WI38 (cell line): ENCODE results near the gene GAS2L2.

Source experiments
- H3K4me3 ChIP-seq: 2 replicates; pipeline ENCODE4 v1.5.1; 2011; ENCODE audit warnings: low read depth, mild to moderate bottlenecking, control low read depth, low read length
- TF ChIP-seq, protein P1 (sequence below): IDR thresholded peaks from 2 replicates; pipeline ENCODE4 v1.5.1; 2012; ENCODE audit warnings: low read depth, mild to moderate bottlenecking, control low read depth, low read length

GAS2L2 gene

DNA sequence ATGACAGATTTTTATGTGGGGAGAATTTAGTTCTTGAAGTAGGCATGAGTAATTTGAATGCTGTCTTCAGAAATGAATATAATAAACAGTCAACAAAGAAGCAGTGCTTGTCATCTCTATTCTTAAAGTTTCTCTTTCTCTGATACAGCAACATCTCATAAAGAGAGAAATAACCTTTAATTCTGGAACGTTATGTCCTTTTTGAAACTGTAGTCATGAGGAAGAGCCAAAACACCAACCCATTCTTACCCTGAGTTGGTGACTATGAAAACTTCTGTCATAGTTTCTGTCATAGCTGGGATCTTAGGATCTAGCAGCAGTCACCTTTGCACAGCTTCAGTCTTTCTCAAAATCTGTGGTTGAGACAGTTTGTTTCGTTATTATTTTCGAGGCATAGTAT, 36.9 kb downstream of the GAS2L2 start:
- TF ChIP-seq, protein P1, sequence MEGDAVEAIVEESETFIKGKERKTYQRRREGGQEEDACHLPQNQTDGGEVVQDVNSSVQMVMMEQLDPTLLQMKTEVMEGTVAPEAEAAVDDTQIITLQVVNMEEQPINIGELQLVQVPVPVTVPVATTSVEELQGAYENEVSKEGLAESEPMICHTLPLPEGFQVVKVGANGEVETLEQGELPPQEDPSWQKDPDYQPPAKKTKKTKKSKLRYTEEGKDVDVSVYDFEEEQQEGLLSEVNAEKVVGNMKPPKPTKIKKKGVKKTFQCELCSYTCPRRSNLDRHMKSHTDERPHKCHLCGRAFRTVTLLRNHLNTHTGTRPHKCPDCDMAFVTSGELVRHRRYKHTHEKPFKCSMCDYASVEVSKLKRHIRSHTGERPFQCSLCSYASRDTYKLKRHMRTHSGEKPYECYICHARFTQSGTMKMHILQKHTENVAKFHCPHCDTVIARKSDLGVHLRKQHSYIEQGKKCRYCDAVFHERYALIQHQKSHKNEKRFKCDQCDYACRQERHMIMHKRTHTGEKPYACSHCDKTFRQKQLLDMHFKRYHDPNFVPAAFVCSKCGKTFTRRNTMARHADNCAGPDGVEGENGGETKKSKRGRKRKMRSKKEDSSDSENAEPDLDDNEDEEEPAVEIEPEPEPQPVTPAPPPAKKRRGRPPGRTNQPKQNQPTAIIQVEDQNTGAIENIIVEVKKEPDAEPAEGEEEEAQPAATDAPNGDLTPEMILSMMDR = no peak
- no peak overlapping the region for H3K4me3 ChIP-seq

DNA sequence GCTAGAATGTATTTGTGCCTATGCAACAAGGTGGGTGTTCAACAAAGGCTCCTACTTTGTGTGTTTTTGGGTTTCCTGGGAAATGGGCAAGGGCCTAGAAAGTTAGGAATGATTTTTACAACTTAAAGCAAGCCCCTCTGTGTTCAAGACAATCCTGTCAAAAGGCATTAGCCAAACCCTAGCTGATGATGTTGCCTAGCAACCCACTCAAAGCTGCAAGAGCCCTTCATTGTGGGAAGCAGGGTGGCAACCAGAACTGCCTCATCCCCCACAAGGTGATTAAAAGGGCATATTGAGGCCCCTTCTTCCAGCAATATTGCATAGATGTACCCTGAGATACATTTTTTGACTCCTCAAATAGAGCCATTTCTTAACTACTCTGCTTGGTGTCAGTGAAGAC, 37.6 kb downstream of the GAS2L2 start:
- no peak overlapping the region for H3K4me3 ChIP-seq

DNA sequence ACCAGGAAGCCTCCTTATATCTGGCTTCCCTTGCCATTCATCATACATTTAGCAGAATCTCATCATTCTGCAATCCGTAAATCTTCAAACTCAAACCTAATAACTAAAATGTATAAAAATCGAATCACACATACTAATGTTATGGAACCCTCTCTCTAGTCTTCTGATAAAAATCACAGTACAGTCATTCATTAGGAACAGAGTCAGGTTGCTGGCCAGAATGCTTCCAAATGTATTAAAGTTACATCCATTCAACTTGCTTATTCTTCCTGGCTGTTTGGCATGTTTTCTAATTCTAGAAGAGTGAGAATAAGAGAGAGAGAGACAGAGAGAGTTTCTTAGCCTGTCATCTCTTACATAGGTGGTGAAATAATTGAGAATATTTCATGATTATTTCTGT, 38.1 kb downstream of the GAS2L2 start:
- no peak overlapping the region for H3K4me3 ChIP-seq
- TF ChIP-seq, protein P1 = no peak

More for the DNA sequence above, 37.6 kb downstream of the GAS2L2 start:
- TF ChIP-seq, protein P1 = no peak

DNA sequence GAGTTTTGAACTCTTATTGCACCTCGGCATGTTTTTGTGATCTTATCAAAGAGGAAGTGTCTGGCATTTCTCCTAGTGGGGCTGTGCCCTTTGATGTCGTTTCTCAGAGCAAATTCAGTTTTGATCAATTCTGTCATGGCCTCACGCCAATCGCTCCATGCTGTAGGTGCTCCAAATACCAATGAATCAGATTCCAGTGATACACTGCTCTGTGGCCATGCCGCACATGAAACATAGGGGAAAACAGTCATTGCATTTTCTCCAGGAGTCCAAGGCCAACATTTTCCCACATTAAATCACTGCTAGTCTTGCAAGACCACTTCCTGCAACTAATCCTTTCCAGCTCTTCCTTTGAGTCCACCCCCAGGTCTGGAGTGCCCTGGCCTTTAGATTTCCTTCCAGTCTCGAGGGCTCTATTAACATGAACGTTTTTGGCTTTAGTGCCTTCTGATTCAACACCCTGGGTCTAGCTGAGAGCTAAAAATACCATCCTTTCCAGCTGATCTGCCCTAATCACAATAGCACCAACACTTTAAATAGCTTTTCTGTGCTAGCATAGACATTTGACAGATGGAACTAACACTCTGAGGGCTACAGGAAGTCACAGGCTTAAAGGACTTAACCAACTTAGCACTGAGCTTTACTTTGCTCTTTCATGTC, 39.8 kb downstream of the GAS2L2 start:
- H3K4me3 ChIP-seq = no peak overlapping the region
- TF ChIP-seq, protein P1 = no peak

DNA sequence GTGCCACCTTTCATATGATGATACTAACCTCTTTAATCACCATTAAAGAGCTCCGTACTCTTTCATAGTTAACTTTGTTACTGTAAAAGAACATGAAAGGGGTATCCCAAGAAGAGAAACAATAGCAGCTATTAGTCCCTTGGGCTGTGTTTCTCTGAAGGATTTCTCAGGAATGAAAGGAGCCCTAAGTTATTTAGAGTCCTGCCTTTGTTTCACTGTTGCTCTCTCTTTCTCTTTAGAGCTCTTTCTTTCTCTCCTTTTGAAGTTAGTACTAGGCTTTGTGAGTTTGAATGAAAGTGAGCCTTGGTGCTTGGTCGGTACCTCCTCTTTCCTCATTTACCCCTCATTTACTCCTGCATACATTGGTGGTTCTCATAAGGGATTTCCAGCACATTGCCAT, 42.1 kb downstream of the GAS2L2 start:
- H3K4me3 ChIP-seq = no peak overlapping the region
- TF ChIP-seq, protein P1 = no peak

DNA sequence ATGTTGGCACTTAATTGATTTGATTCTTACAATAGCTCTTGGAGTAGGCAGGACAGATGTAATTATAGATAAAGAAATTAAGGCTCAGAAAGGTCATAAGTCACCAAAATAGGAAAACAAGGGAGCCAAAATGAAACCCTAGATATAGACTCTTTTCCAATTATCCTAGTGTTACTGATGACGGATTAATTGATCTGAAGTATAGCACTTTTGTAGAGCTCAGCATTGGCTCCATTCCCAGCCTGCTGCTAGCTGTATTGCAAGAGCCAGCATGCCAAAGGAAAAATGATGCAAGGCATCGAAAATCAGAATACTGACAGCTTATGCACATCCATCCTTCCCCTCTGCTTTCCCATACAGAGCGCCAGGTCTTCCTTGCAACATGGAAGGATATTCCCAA, 43.2 kb downstream of the GAS2L2 start:
- TF ChIP-seq, protein P1 = no peak
- H3K4me3 ChIP-seq = no peak overlapping the region

DNA sequence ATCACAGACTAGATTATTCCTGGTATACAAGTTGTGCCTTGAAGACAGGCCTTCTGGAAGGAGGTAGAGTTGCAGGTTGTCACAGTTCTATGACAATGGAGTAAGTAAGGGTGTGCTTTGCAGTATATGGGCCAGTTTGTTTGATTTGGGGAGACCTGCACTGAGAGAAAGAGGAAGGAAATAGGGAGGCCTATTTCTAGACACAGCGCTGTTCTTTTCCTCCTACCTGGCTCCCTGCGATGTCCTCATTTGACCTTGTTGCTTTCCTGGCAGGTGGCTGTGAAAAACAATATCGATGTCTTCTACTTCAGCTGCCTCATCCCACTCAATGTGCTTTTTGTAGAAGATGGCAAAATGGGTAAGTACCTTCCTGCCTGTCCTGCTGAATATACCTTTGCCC, 44.1 kb downstream of the GAS2L2 start:
- H3K4me3 ChIP-seq = no peak overlapping the region

More for the DNA sequence above, 44.1 kb downstream of the GAS2L2 start:
- TF ChIP-seq, protein P1 = no peak
